Stimulated activated effector memory CD8-positive, alpha-beta T cell treated with anti-CD3 and anti-CD28 coated beads, Interleukin-12 subunit alpha, Interleukin-12 subunit beta, amount 100 ng/mL, for 72 hours (primary cell): Measurements from ENCODE around the gene FAM131C.

Experiments used
- ATAC-seq: fragments of 150-1000 bp; cut with Tn5 transposase; 2 replicates; pipeline ENCODE4 v1.10.0; 2021
- DNase-seq, 2 donors: peaks; one replicate each; pipeline ENCODE4 v3.0.0; 2021 to 2022; ENCODE audit warnings: low spot score in 2 of 2
- H3K27ac Mint-ChIP-seq: one replicate; pipeline ENCODE4 v1.8.0; 2022; ENCODE audit warnings: mild to moderate bottlenecking, mixed read lengths
- H3K36me3 Mint-ChIP-seq: one replicate; pipeline ENCODE4 v1.8.0; 2022; ENCODE audit warnings: mild to moderate bottlenecking, mixed read lengths
- H3K4me1 Mint-ChIP-seq: one replicate; pipeline ENCODE4 v1.8.0; 2022; ENCODE audit warnings: mixed read lengths
- H3K4me3 Mint-ChIP-seq: one replicate; pipeline ENCODE4 v1.8.0; 2022; ENCODE audit warnings: mild to moderate bottlenecking, mixed read lengths
- H3K9me3 Mint-ChIP-seq: one replicate; pipeline ENCODE4 v1.8.0; 2022; ENCODE audit warnings: mixed read lengths

FAM131C gene

GRCh38 chr1:16075337-16076030, 2.0 kb upstream of the FAM131C start:
- DNase-seq (no peak), ATAC-seq (no peak)
- no peak overlapping the region for H3K4me3 Mint-ChIP-seq
- H3K36me3 Mint-ChIP-seq, result no peaks in the 10 kb centered on the region
- no peaks in the 10 kb centered on the region for H3K9me3 Mint-ChIP-seq
- peaks cover 26% of the 10 kb centered on the region for H3K4me1 Mint-ChIP-seq
- H3K27ac Mint-ChIP-seq, result no peak overlapping the region

GRCh38 chr1:16074217-16074616, 766 bp upstream of the FAM131C start:
- no peaks in the 10 kb centered on the region for H3K9me3 Mint-ChIP-seq
- no peak for DNase-seq
- peak overlapping the region; percentile 53 for H3K4me3 Mint-ChIP-seq
- H3K4me1 Mint-ChIP-seq, result peaks cover 31% of the 10 kb centered on the region
- ATAC-seq, result no peak
- no peak overlapping the region for H3K27ac Mint-ChIP-seq
- no peaks in the 10 kb centered on the region for H3K36me3 Mint-ChIP-seq

- Mint-ChIP-seq H3K4me1 (peaks cover 25% of the 10 kb centered on the region), H3K4me3 (peak overlapping the region; percentile 10), H3K27ac (no peak overlapping the region), H3K9me3 (no peaks in the 10 kb centered on the region), H3K36me3 (no peaks in the 10 kb centered on the region)
- peak; percentile 6 for ATAC-seq
- DNase-seq, result no peak
Observed at GRCh38 chr1:16072616-16073484, 601 bp downstream of the FAM131C start.

GRCh38 chr1:16072095-16072494, 1.4 kb downstream of the FAM131C start:
- H3K27ac Mint-ChIP-seq, result no peak overlapping the region
- no peaks in the 10 kb centered on the region for H3K9me3 Mint-ChIP-seq
- DNase-seq (no peak), ATAC-seq (no peak)
- H3K4me3 Mint-ChIP-seq, result peak overlapping the region; percentile 10
- peaks cover 25% of the 10 kb centered on the region for H3K4me1 Mint-ChIP-seq
- H3K36me3 Mint-ChIP-seq, result no peaks in the 10 kb centered on the region

- peaks cover 25% of the 10 kb centered on the region for H3K4me1 Mint-ChIP-seq
- H3K4me3 Mint-ChIP-seq, result no peak overlapping the region
- no peaks in the 10 kb centered on the region for H3K36me3 Mint-ChIP-seq
- no peaks in the 10 kb centered on the region for H3K9me3 Mint-ChIP-seq
- no peak for ATAC-seq
- no peak overlapping the region for H3K27ac Mint-ChIP-seq
- DNase-seq, result no peak
Observed at GRCh38 chr1:16071614-16072013, 1.8 kb downstream of the FAM131C start.

GRCh38 chr1:16070640-16071355, 2.7 kb downstream of the FAM131C start:
- no peak overlapping the region for H3K27ac Mint-ChIP-seq
- H3K4me1 Mint-ChIP-seq, result peaks cover 25% of the 10 kb centered on the region
- H3K9me3 Mint-ChIP-seq, result no peaks in the 10 kb centered on the region
- H3K4me3 Mint-ChIP-seq, result no peak overlapping the region
- DNase-seq, result no peak
- H3K36me3 Mint-ChIP-seq, result no peaks in the 10 kb centered on the region
- no peak for ATAC-seq

DNA sequence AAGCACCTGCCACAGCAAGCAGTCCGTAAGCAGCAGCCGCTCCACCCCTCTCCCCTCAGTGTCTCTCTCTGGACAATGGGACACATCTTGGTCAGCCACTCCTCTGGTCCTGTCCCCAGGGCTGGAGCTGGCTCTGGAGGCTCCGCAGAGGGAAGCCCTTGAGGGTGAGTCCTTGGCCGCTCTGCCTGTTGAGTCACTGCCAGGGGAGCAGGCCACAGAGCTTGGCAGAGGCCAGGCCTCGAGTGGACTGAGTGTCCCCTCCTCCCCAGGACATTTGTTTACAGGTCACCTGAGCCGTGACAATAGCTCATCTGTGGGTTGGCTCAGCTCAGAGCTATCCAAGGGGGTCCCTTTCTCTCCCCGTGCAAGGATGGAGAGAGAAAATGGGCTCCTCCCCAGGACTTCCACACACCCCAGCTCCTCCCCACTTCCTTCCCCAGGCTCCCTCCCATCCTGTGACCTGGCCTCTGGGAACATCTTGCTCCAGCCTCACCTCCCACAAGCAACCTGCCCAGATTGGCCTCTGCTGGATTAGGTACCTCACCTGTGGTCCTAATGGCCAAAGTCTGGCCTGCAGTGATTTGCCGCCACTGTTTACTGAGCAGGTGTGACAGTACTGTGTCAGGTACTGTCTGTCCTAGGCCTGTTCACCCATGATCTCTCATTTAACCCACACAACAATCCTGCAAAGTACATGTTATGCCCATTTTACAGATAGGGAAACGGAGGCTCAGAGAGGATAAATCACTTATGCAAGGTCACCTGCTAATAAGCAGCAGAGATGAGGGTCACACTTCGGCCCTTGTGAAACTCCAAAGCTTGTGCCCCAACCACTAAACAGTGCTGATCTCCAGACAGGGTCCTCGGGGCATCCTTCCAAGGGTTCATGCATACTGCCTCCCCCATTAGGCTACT, 4.8 kb downstream of the FAM131C start:
- H3K9me3 Mint-ChIP-seq, result no peaks in the 10 kb centered on the region
- H3K4me1 Mint-ChIP-seq, result peaks cover 34% of the 10 kb centered on the region
- H3K36me3 Mint-ChIP-seq, result no peaks in the 10 kb centered on the region
- H3K27ac Mint-ChIP-seq, result no peak overlapping the region
- H3K4me3 Mint-ChIP-seq, result no peak overlapping the region
- ATAC-seq, result no peak
- no peak for DNase-seq

DNA sequence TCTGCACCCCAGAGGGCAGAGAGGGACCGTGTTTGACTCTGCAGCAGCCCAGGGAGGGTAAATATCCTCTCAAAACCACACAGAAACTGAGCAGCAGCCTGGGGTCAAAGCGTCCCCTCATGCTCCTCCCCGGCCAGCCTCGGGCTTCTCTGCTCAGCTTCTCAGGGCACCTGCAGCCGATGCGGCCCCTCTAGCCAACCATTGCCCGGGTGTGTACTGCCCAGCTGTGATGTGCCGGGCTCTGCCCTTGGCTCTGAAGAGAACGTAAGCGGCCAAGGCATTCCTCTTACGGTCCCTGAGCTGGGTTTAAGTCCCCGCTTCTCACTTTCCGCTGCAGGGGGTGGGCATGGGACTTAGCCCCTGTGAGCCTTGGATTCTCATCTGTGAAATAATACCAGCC, 5.5 kb downstream of the FAM131C start:
- peaks cover 34% of the 10 kb centered on the region for H3K4me1 Mint-ChIP-seq
- H3K27ac Mint-ChIP-seq, result peak overlapping the region; percentile 65
- H3K36me3 Mint-ChIP-seq, result no peaks in the 10 kb centered on the region
- H3K9me3 Mint-ChIP-seq, result no peaks in the 10 kb centered on the region
- DNase-seq, result no peak
- H3K4me3 Mint-ChIP-seq, result no peak overlapping the region
- ATAC-seq, result no peak

DNA sequence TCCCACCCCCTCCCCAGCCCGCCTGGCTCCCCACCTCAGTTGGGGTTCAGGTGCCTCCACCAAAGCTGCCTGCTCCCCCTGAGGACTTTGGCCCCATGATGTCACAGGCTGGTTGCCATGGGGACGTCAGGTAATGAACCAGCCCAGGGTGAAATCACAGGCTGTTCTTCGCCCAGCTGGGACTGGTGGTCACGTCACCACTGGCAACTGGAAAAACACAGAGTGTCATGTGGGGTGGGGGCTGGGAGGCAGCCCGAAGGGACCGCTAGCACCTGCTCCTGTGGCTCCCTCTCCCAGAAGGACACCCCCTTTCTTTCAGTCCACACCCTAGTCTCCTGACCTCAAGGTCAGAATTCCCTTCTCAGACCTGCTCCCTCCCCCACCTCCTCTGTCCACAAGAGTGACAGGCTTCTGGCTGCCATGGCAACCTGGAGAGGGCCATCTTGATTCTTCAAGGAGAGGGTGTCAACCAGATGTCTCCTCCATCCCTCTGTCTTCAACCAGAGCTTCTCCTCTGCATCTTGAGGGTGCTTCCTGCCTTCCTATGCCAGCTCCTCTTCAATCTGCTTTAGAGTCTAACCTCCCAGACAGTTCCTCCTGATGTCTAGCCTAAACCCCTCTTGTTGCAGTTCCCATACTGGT, 6.2 kb downstream of the FAM131C start:
- no peaks in the 10 kb centered on the region for H3K9me3 Mint-ChIP-seq
- H3K36me3 Mint-ChIP-seq, result no peaks in the 10 kb centered on the region
- H3K4me3 Mint-ChIP-seq, result no peak overlapping the region
- ATAC-seq, result no peak
- no peak for DNase-seq
- peaks cover 34% of the 10 kb centered on the region for H3K4me1 Mint-ChIP-seq
- peak overlapping the region; percentile 65 for H3K27ac Mint-ChIP-seq

GRCh38 chr1:16066245-16066644, 7.2 kb downstream of the FAM131C start:
- Mint-ChIP-seq H3K36me3 (no peaks in the 10 kb centered on the region), H3K27ac (no peak overlapping the region), H3K9me3 (no peaks in the 10 kb centered on the region), H3K4me3 (no peak overlapping the region), H3K4me1 (peaks cover 34% of the 10 kb centered on the region)
- DNase-seq (no peak), ATAC-seq (no peak)

- Mint-ChIP-seq H3K9me3 (no peaks in the 10 kb centered on the region), H3K4me1 (peaks cover 25% of the 10 kb centered on the region), H3K27ac (no peak overlapping the region), H3K4me3 (no peak overlapping the region), H3K36me3 (no peaks in the 10 kb centered on the region)
- ATAC-seq (no peak), DNase-seq (no peak)
Observed at GRCh38 chr1:16065269-16065576, 8.2 kb downstream of the FAM131C start.

- DNase-seq (no peak), ATAC-seq (no peak)
- Mint-ChIP-seq H3K9me3 (no peaks in the 10 kb centered on the region), H3K4me1 (peaks cover 20% of the 10 kb centered on the region), H3K4me3 (no peak overlapping the region), H3K36me3 (no peaks in the 10 kb centered on the region), H3K27ac (peak overlapping the region; percentile 68)
Observed at GRCh38 chr1:16064536-16065268, 8.7 kb downstream of the FAM131C start.

- Mint-ChIP-seq H3K4me3 (no peak overlapping the region), H3K36me3 (no peaks in the 10 kb centered on the region), H3K9me3 (no peaks in the 10 kb centered on the region), H3K4me1 (peaks cover 20% of the 10 kb centered on the region), H3K27ac (peak overlapping the region; percentile 68)
- DNase-seq (no peak), ATAC-seq (no peak)
Observed at GRCh38 chr1:16063921-16064320, 9.5 kb downstream of the FAM131C start.

- Mint-ChIP-seq H3K4me3 (no peak overlapping the region), H3K27ac (no peak overlapping the region), H3K36me3 (no peaks in the 10 kb centered on the region), H3K4me1 (peaks cover 20% of the 10 kb centered on the region), H3K9me3 (no peaks in the 10 kb centered on the region)
- DNase-seq (no peak), ATAC-seq (no peak)
Observed at GRCh38 chr1:16063226-16063829, 10.1 kb downstream of the FAM131C start.
